NCI-H774 (cell line): ENCODE measurements around the gene CPLX1.
"Not testable (repeated sequence)": the region's sequence is repeated elsewhere in the genome, so short reads cannot be mapped to it uniquely, and the experiment has no call there.

Experiments used
- DNase-seq: peaks from one replicate; lab custom pipeline; 2025; lab: John Stamatoyannopoulos, UW

The CPLX1 gene

GRCh38 chr4:791898-792625, 33.9 kb downstream of the CPLX1 start:
- no peak for DNase-seq

DNA sequence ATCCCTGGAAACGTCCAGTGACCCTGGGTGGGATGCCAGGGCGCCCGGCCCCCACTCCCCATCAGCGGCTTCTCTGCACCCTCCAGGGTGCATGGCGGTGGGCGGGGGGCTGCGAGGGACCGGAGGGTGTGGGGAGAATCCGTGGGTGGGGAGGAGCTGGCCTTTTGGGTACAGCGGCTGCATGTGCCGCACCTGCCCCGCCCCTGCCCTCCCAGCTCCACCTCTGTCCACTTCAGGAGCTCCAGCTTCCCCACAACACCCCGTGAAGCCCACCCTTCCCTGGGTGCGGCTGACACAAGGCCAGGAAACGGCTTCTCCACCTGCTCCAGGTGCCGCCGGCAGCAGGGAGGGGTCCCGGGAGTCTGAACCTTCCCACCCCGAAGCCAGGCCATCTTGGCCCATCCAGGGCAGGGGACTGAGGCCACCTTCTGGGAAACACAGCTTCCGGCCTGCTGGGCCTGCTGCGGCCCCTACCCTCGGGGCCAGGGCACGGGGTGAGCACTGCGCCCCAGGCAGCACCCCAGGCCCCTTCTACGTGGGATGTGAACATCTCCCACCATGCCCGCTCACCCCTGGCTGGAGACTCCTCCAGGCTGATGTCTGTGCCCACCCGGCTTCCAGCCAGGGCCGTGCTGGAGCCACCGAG, 34.6 kb downstream of the CPLX1 start:
- DNase-seq = no peak

GRCh38 chr4:790466-790820, 35.5 kb downstream of the CPLX1 start:
- no peak for DNase-seq

DNA sequence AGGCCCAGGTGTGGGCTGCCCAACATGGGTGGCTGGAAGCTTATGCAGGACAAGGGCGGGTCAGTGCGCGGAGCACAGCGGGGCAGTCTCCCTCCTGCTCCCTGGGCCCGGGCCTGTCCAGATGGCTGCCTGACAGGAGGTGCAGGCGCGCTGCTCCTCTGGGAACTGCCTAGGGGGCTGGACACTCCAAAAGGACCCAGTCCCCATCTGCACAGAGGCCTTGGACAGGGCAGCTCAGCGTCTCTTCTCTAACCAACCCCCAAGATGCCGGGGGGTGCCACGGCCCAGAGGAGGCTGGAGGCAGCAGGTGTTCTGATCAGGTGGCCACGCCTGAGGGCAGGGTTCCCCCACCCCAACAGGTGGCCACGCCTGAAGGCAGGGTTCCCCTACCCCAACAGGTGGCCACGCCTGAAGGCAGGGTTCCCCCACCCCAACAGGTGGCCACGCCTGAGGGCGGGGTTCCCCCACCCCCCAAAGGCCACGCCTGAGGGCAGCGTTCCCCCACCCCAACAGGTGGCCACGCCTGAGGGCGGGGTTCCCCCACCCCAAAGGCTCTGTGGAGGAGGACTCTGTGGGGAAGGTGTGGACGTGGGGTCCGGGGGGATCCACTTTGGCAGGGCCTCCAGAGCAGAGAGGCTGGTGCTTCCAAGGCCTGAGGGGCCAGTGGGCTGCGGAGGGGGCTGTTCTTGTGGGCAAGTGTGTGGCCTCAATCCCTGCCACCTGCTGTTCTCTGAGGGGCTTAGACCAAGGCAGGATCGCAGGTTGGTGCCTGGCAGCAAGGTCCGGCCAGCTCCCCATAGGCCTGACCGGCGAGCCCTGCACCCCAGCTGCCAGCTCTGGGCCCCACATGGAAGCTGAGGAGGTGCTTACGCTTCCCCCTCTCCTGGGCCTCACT, 36.1 kb downstream of the CPLX1 start:
- DNase-seq = no peak

- DNase-seq = no peak
Measured at GRCh38 chr4:788636-789297, 37.2 kb downstream of the CPLX1 start.

GRCh38 chr4:788006-788635, 37.8 kb downstream of the CPLX1 start:
- no peak for DNase-seq

DNA sequence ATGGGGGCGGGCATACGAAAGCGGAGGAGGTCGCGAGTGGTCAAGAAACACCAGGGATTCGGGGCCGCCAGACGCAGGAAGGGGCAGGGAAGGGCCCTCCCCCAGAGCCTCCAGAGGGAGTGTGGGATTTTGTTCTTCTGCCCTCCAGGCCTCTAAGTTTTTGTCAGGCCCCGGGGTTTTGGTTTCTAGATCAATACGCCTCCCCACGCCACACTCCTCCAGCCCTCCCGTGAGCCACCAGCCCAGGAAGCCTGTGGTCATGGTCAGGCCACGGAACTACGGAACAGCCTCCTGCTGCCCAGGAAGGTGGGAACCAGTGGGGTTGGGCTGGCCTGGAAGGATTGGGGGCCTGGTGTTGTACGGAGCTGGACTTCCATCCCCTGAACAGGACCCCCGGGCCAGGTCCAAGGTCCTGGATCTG, 38.4 kb downstream of the CPLX1 start:
- no peak for DNase-seq

DNA sequence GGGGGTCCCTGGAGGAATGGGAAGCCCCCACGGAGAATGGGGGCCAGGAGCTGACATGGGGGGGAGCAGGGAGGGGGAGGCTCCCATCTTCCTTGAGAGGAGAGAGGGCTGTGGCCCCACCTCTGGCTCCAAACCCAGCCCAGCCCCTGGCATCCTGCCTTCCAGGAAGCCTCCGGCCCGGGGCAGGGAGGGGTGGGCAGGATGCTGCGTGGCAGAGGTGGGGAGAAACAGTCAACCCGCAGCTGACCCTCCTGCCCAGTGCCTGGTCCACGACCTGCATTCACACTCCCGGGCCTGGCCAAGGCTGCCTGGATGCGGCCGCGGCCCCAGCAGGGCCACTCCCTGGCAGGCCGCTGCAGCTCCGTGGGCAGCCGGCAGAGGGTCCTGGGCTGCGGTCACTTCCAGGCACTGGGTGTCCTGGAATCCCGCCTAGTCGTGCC, 39.0 kb downstream of the CPLX1 start:
- DNase-seq = no peak

DNA sequence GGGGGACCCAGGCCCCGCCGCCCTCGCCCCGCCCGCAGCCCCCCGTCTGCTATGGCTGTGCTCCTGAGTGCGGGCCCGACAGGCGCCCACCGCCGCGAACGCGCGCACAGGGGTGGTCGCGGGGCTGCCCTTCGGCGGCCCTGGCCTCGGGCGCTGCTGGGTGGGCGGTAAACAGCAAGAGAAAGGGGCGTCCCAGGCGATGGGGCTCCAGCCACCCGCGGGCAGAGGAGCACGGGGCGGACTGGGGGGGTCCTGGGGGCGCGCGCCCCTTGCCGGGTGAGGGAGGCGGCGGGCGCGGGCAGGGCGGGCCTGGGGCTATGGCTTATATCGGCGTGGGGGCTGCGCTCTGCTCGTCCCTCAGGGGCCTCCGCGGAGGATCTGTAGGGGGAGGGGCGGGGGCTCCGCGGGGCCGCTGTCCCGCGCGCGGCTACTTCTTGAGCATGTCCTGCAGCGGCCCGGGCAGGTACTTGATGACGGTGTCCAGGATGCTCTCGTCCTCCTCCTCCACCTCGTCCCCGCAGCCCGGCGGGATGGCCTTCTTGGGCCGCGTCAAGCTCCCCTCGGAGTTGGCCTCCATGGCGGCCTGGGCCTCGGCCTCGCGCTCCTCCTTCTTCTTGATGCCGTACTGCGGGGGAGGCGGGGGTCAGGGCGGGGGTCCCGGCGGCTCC, 39.7 kb downstream of the CPLX1 start:
- no peak for DNase-seq

GRCh38 chr4:785332-786073, 40.4 kb downstream of the CPLX1 start:
- DNase-seq = no peak

DNA sequence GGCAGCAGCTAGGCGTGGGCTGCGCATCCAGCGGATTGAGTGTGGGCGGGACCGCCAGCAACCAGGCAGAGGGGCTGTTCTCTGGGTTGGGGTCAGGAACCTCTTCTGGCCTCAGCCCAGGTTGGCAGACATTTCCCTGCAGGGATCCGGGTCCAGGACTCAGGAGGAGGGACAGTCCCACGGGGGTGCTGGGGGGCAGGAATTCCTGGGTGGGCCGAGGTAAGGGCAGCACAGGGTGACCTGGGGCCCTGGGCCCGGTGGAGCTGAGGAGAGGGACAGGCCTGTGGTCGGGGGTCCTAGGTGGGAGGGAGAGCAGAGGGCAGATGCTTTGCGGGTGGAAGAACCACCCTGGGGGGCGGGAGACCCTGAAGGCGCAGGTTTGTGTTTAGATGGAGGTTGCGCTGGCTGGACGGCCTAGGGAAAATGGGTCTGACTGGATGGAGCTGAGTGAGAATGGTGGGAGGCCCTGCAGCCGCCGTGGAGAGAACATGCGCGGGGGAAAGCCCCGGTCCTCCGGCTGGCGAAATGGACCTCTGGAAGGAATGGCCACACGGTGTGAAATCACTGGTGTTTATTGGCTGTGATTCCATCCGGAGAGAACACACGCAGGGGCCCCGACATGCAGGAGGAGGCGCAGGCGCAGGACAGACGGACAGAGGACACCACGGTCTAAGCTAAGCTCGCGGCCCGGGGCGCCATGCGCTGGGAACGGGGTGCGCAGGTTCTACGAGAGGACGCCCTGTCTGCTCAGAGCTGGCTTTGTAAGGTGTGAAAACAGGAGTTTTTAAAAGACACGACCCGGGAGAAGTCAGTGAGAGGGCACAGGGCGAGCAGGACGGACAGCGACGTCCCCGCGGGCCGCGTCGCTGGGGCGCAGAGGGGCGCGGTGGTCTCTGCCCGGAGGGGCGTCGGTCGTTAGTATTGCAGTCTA, 41.3 kb downstream of the CPLX1 start:
- DNase-seq = no peak

DNA sequence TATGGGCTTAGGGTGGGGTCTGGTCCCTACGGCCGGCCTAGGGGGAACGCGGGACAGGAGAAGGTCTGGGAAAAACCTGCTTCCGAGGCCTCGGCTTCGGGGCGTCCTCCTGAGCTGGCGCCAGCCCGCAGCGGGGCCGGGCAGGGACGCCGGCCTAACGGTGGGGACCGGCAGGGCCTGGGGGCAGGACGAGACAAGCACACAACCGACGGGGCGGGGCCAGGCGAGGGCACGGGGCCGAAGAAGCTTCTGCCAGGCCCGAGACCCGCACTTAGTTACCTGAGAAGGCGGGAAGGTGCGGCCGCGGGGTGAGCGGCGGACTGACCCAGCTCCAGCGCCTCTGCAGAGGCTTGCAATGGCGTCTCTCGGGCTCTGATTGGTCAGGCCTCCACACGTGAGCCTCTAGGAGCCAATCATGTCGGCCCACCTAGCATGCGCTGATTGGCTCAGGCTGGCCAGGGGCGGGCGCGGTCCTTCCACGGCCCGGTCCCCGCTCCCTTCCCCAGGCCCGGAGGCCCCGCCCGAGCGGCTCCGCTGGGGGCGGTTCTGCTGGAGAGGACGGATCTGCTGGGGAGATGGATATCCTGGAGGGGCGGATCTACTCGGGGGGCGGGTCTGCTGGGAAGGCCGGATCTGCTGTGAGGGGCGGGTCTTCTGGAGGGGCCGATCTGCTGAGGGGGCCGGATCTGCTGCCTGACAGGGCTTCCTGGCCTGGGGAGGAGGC, 44.3 kb downstream of the CPLX1 start:
- DNase-seq = peak; percentile 99

DNA sequence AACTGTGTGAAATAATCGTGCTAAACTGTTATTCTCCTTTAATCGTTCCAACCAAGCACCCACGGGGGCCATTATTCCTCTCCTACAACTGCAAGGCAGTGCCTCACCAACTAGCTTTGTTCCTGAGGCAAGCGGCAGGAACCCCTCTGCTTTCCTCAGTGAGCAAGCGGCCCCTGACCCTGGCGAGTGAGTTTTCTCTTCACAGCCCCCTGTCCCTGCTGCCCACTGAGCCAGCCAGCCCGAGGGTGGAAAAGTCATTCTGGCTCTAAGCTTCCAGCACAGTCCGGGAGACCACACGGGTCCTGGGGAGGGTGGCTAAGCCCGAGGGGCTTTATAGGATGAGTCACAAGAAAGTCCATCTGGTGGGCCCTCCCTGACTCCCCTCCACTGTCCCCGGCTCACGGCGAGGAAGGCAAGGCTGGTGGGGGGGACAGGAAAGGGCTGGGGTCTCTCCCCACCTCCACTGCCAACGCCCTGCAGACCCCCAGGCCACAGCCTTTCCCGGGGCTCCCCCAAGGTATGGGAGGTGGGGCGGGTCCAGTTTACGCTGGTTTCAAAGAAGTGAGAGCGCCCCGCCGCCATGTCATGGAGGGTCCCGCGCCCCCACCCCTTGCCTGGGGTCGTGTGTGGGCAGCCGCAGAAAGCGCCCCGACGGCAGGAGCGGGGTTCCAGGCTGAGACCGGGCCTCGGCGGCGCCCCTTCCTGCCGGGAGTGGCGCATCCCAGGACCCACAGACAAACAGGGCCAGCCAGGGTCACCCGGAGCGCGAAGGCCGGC, 45.0 kb downstream of the CPLX1 start:
- no peak for DNase-seq

DNA sequence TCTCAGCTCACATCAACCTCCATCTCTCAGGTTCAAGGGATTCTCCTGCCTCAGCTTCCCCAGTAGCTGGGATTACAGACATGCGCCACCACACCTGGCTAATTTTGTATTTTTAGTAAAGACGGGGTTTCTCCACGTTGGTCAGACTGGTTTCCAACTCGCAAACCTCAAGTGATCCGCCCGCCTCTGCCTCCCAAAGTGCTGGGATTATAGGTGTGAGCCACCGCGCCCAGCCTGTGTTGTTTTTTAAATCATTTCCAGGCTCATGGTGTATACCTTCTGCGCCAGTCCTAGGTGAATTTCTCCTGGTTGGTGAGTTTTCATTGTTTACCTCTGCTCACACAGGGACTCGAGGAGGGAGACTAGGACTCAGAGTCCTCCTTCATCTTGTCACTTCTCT, 45.7 kb downstream of the CPLX1 start:
- DNase-seq = not testable (repeated sequence)

DNA sequence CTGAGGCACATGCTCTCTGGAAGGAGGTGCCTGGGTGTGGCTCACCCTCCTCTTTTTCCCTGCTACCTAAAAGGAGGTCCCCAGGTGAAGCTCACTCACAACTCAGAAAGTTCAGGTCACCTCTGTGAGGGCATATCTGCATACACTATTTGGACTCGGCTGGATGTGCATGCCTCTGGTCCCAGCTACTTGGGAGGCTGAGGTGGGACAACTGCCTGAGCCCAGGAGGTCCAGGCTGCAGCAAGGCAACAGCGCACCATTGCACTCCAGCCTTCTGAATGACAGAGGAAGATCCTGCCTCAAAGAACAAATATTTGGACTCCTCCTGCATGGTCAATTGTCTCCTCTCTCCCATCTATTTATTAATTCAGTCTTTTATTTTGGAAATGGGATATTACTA, 46.4 kb downstream of the CPLX1 start:
- DNase-seq = no peak

GRCh38 chr4:777520-778262, 48.2 kb downstream of the CPLX1 start:
- DNase-seq = no peak

DNA sequence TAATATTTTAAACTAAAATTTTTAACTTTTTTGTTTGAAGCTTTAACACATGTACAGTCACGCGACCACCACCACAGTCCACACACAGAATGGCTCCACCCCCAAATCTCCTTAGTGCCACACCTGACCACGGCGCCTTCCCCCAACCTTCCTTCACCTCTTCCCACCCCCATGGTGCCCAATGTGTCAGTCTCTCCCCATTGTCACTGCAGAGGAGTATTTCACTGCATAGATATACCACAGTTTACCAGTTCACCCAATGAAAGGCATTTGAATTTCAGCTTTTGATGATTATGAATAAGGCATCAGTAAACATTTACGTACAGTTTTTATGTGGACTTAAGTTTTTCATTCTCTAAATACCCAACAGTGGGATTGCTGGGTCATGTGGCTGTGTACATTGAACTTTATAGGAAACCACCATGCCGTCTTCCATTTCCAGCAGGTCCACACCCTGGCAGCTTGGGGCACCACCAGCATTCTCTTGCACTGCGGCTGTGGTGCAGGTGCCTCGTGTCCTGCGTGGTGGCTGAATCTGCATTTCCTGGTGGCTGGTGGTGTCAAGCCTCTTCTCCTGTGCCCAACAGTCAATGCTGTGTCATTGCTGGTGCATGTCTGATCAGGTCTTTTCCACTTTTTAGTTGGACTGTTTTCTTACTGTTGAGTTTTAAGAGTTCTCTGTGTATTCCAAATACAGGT, 49.0 kb downstream of the CPLX1 start:
- no peak for DNase-seq
